Dedifferentiated amniotic fluid mesenchymal stem cell (primary cell): ENCODE results near the gene NR0B2.

Source experiments
- DNase-seq: peaks from one replicate; pipeline ENCODE4 v3.0.0-alpha.2; 2016; ENCODE audit errors: extremely low spot score

NR0B2 gene

GRCh38 chr1:26936823-26937222, 23.0 kb upstream of the NR0B2 start:
- DNase-seq: no peak

- no peak for DNase-seq
Measured at GRCh38 chr1:26932531-26932930, 18.8 kb upstream of the NR0B2 start.

- DNase-seq: no peak
Measured at GRCh38 chr1:26923711-26924110, 9.9 kb upstream of the NR0B2 start.

GRCh38 chr1:26922901-26923300, 9.1 kb upstream of the NR0B2 start:
- DNase-seq: no peak

- no peak for DNase-seq
Measured at GRCh38 chr1:26922431-26922729, 8.6 kb upstream of the NR0B2 start.

GRCh38 chr1:26921540-26922430, 8.0 kb upstream of the NR0B2 start, which contains the start of gene NUDC:
Gene NUDC, plus strand, starts transcription at chr1:26921743. Its CDS starts 106 bp downstream, at chr1:26921849.
- peak; percentile 98 for DNase-seq

GRCh38 chr1:26921126-26921539, 7.4 kb upstream of the NR0B2 start:
- no peak for DNase-seq

GRCh38 chr1:26915204-26915842, 1.5 kb upstream of the NR0B2 start:
- DNase-seq: no peak

GRCh38 chr1:26913389-26913753, 404 bp downstream of the NR0B2 start:
- DNase-seq: no peak

- DNase-seq: no peak
Measured at GRCh38 chr1:26912147-26912490, 1.7 kb downstream of the NR0B2 start.

- no peak for DNase-seq
Measured at GRCh38 chr1:26911399-26912146, 2.2 kb downstream of the NR0B2 start.

GRCh38 chr1:26910343-26911160, 3.2 kb downstream of the NR0B2 start:
- DNase-seq: no peak

- DNase-seq: no peak
Measured at GRCh38 chr1:26909951-26910342, 3.8 kb downstream of the NR0B2 start.

GRCh38 chr1:26907071-26907917, 6.5 kb downstream of the NR0B2 start:
- peak; percentile 25 for DNase-seq

- no peak for DNase-seq
Measured at GRCh38 chr1:26900815-26901511, 12.8 kb downstream of the NR0B2 start.

- DNase-seq: peak; percentile 94
Measured at GRCh38 chr1:26900001-26900814, 13.6 kb downstream of the NR0B2 start, which contains the start of gene GPATCH3. Gene GPATCH3, minus strand, starts transcription at chr1:26900467. Its CDS starts 25 bp downstream, at chr1:26900442.

- no peak for DNase-seq
Measured at GRCh38 chr1:26897351-26897750, 16.4 kb downstream of the NR0B2 start.

- DNase-seq: no peak
Measured at GRCh38 chr1:26894263-26894662, 19.5 kb downstream of the NR0B2 start.

- DNase-seq: no peak
Measured at GRCh38 chr1:26890467-26890796, 23.3 kb downstream of the NR0B2 start.
